Fibroblast of the aortic adventitia (primary cell): ENCODE results near the gene EEFSEC. TPM values are rescaled to one million over a fixed set of nuclear protein-coding genes. Genes with fewer than 3 reads are reported as not detected.

ENCODE experiments used
- DNase-seq: peaks from one replicate; pipeline ENCODE4 v3.0.0-alpha.2; 2010; ENCODE audit warnings: low read depth
- H3K4me3 ChIP-seq: 2 replicates; pipeline ENCODE4 v1.5.1; 2011; ENCODE audit warnings: low read depth, mild to moderate bottlenecking, control low read depth, low read length, moderate library complexity
- CTCF ChIP-seq: IDR thresholded peaks from 2 replicates; pipeline ENCODE4 v1.5.1; 2011; ENCODE audit warnings: mild to moderate bottlenecking, low read length, control low read depth, inconsistent platforms; ENCODE audit not compliant: insufficient read depth
- total RNA-seq: library from RNA; depleted of rRNA; stranded (reverse); fragments of >200 nt; gene quantifications from 2 replicates; pipeline ENCODE4 v1.2.3, GENCODE V29; 2012; ENCODE audit warnings: low replicate concordance

The EEFSEC gene
- total RNA-seq, 1 donor = 8.1 TPM

DNA sequence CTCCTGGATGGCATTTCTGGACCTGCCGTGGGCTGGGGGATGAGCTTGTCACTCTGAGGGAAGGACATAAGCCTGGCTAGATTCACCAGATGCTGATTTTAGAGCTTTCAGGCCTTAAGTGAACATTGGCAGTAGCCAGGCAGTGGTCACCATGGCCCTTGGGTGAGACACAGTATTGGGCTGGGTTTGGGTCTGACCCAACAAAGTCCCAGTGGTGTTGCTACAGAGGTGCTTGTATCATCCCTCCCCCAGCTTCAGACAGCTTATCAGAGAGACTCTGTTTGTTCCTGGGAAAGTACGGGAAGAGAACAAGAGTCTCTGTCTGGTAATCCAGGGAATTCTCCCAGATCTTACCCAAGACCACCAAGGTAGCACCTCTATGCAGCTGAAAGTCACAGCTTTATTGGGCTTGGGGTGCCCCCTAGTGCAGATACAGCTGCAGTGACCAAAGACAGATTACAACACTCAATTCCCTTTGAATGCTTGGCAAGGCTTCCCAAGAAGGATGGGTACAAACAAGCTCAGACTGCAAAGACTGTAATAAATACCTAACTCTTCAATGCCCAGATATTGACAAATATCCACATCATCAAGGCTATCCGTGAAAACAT lies 19.9 kb upstream of the EEFSEC start:
- peak; percentile 79 for DNase-seq
- peak; percentile 76 for TF ChIP-seq CTCF
- H3K4me3 ChIP-seq = no peak overlapping the region

DNA sequence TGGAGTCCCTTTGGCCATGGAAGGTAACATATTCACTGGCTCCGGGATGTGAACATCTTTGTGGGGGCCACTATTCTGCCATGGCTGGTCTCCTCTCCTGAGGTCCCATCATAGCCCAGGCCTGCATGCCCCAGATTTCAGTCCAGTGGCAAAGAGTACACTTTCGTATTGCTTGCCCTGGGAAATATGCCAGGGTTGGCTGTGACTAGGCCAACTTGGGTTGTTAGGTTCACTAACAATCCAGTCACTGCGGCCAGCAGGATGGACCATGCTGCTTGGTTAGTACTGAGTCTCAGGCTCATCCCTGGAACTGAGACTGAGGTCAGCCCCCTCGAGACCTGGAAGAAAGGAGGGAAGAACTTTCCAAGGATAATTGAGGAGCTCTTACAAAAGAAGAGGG lies 9.8 kb upstream of the EEFSEC start:
- no peak overlapping the region for H3K4me3 ChIP-seq
- TF ChIP-seq CTCF = no peak
- no peak for DNase-seq

DNA sequence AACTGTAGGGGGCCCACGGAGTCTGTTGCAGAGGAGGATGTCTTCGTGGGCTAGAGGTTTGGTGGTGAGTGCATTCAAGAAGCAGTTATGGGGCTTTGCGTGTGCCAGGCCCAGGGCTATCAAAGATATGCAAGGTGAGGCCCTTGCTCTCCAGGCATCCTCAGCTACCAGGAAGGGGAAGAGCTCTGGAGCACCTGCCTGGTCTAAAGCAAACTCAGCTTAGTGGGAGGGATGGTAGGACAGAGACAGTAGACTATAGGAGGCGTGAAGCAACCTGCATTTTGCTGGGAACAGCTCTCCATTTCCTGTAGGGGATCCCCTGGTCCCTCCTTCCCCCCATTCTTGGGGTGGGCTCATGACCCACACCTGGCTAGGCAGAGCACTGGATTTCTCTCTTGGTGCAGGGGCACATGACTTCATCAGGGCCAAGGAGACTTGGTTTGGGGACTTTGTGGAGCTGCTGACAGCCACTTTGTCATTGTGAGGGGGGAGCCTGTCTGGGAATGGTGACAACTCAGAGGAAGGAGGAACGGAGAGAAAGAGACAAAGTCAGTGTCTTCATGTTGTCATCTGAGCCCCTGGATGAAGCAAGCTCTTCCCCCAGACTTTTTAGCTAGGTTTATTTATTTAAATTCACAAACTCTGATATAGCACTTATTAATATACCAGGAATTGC lies 8.6 kb upstream of the EEFSEC start:
- no peak for DNase-seq
- TF ChIP-seq CTCF = no peak
- no peak overlapping the region for H3K4me3 ChIP-seq

DNA sequence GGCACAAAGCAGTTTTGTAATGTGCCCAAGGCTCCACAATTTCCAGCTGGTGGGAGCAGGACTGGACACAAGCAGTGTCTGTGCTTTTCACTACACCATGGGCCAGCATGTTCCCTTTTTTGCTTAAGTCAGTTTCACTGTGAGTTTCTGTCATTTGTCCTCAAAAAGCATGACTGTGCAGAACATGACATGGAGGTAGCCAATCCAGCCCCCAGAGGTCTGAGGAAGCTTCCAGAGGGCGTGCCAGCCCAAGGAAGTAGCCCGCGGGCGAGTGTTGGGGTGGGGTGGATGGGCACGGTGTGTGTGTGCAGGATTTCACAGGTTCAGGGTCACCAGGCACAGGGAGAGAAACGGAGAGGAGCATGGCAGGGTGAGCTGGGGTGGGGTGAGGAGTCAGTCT lies 8.0 kb upstream of the EEFSEC start:
- no peak for DNase-seq
- H3K4me3 ChIP-seq = no peak overlapping the region
- TF ChIP-seq CTCF = no peak

DNA sequence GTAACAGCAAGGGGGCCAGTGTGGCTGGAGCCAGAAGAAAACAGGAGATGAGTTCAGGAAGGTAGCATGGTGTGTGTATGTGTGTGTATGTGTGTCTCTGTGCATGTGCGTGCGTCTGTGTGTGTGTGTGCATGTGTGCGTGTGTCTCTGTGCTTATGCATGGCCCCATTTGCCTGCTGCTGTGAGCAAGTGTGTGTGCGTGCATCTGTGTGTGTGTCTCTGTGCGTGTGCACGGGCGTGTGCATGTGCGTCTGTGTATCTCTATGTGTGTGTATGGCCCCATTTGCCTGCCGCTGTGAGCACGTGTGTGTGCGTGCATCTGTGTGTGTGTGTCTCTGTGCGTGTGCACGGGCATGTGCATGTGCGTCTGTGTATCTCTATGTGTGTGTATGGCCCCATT lies 7.1 kb upstream of the EEFSEC start:
- no peak for TF ChIP-seq CTCF
- DNase-seq = no peak
- H3K4me3 ChIP-seq = no peak overlapping the region

DNA sequence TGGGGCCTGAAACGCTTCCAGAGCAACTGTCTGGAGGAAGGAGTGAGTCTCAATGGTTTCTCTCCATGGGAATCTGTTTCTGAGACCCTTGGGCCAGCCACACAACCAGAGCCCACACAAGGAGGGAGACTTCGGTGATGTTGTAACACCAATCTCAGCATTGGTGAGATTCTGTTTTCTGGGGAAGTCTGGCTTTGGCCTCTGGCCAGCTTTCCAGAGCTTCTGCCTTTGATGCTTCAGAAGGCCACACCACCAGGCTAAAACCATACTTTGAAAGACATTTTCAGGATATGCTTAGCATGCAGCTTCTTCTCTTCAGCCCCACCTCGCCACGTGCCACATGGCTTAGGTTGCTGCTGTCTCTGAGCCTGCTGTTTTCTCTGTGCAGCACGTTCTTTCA lies 3.6 kb upstream of the EEFSEC start:
- no peak for DNase-seq
- H3K4me3 ChIP-seq = no peak overlapping the region
- no peak for TF ChIP-seq CTCF
